ENCODE data around the gene CACNA1I.

CACNA1I gene

GRCh38 chr22:39535831-39536449, 34.6 kb upstream of the CACNA1I start:
- DNase-seq (ENCODE audit: low read depth in 2 of 2): no peak

- DNase-seq (ENCODE audit: low read depth in 2 of 2): no peak
Measured at GRCh38 chr22:39536711-39537110, 33.8 kb upstream of the CACNA1I start.

- no peak for DNase-seq (ENCODE audit: low read depth in 2 of 2)
Measured at GRCh38 chr22:39537975-39538374, 32.6 kb upstream of the CACNA1I start.

GRCh38 chr22:39543095-39543494, 27.5 kb upstream of the CACNA1I start:
- DNase-seq (ENCODE audit: low read depth in 2 of 2): no peak

- peak in 1 of 2 donors; percentile 50 for DNase-seq (ENCODE audit: low read depth in 2 of 2)
Measured at GRCh38 chr22:39545386-39546365, 24.9 kb upstream of the CACNA1I start.

GRCh38 chr22:39546889-39547586, 23.5 kb upstream of the CACNA1I start:
- no peak for DNase-seq (ENCODE audit: low read depth in 2 of 2)

- DNase-seq (ENCODE audit: low read depth in 2 of 2): no peak
Measured at GRCh38 chr22:39547587-39547947, 23.0 kb upstream of the CACNA1I start.

- DNase-seq (ENCODE audit: low read depth in 2 of 2): no peak
Measured at GRCh38 chr22:39553429-39553828, 17.1 kb upstream of the CACNA1I start.

- no peak for DNase-seq (ENCODE audit: low read depth in 2 of 2)
Measured at GRCh38 chr22:39554151-39554550, 16.4 kb upstream of the CACNA1I start.

GRCh38 chr22:39556970-39557841, 13.3 kb upstream of the CACNA1I start:
- peak; percentile 17 to 19 for DNase-seq (ENCODE audit: low read depth in 2 of 2)

- DNase-seq (ENCODE audit: low read depth in 2 of 2): no peak
Measured at GRCh38 chr22:39558254-39558727, 12.3 kb upstream of the CACNA1I start.

- DNase-seq (ENCODE audit: low read depth in 2 of 2): no peak
Measured at GRCh38 chr22:39558950-39559349, 11.6 kb upstream of the CACNA1I start.

GRCh38 chr22:39559456-39560105, 11.0 kb upstream of the CACNA1I start:
- no peak for DNase-seq (ENCODE audit: low read depth in 2 of 2)

GRCh38 chr22:39560127-39560526, 10.4 kb upstream of the CACNA1I start:
- no peak for DNase-seq (ENCODE audit: low read depth in 2 of 2)

GRCh38 chr22:39562839-39563489, 7.6 kb upstream of the CACNA1I start:
- DNase-seq (ENCODE audit: low read depth in 2 of 2): no peak

GRCh38 chr22:39563571-39564428, 6.8 kb upstream of the CACNA1I start:
- DNase-seq (ENCODE audit: low read depth in 2 of 2): no peak

- DNase-seq (ENCODE audit: low read depth in 2 of 2): no peak
Measured at GRCh38 chr22:39565414-39565944, 5.1 kb upstream of the CACNA1I start.

- peak in 1 of 2 donors; percentile 6 for DNase-seq (ENCODE audit: low read depth in 2 of 2)
Measured at GRCh38 chr22:39567135-39567946, 3.2 kb upstream of the CACNA1I start.

All from stimulated activated CD8-positive, alpha-beta memory T cell treated with anti-CD3 and anti-CD28 coated beads, Interleukin-7, amount 100 ng/mL, for 4 hours (primary cell).